HG03460 (cell line): ENCODE measurements around the gene DHRS7.
A peak's percentile ranks its signal among the peaks of the same experiment; 100 is the strongest.
"Not testable (repeated sequence)": the region's sequence is repeated elsewhere in the genome, so short reads cannot be mapped to it uniquely, and the experiment has no call there.

Source experiments
- ATAC-seq: cut with Tn5 transposase; IDR thresholded peaks from one replicate; pipeline ENCODE4 v1.9.1; 2021; ENCODE audit not compliant: unreplicated experiment

The DHRS7 gene

GRCh38 chr14:60151715-60152114 lies 13.5 kb downstream of the DHRS7 start:
- ATAC-seq: peak; percentile 79

- no peak for ATAC-seq
Observed at GRCh38 chr14:60134702-60135101, 30.5 kb downstream of the DHRS7 start.

GRCh38 chr14:60133487-60133886 lies 31.7 kb downstream of the DHRS7 start:
- no peak for ATAC-seq

GRCh38 chr14:60125918-60126317 lies 39.3 kb downstream of the DHRS7 start:
- no peak for ATAC-seq

- no peak for ATAC-seq
Observed at GRCh38 chr14:60116181-60116580, 49.0 kb downstream of the DHRS7 start.

- ATAC-seq: no peak
Observed at GRCh38 chr14:60114881-60115280, 50.3 kb downstream of the DHRS7 start.

- no peak for ATAC-seq
Observed at GRCh38 chr14:60111732-60112131, 53.5 kb downstream of the DHRS7 start.

- ATAC-seq: no peak
Observed at GRCh38 chr14:60107477-60107876, 57.7 kb downstream of the DHRS7 start.

- ATAC-seq: no peak
Observed at GRCh38 chr14:60106339-60106738, 58.9 kb downstream of the DHRS7 start.

GRCh38 chr14:60102389-60102788 lies 62.8 kb downstream of the DHRS7 start:
- no peak for ATAC-seq

- no peak for ATAC-seq
Observed at GRCh38 chr14:60101786-60102185, 63.4 kb downstream of the DHRS7 start.

GRCh38 chr14:60099855-60100254 lies 65.3 kb downstream of the DHRS7 start:
- ATAC-seq: not testable (repeated sequence)

GRCh38 chr14:60097974-60098373 lies 67.2 kb downstream of the DHRS7 start:
- ATAC-seq: no peak

GRCh38 chr14:60095781-60096450 lies 69.3 kb downstream of the DHRS7 start:
- no peak for ATAC-seq

- no peak for ATAC-seq
Observed at GRCh38 chr14:60095231-60095630, 70.0 kb downstream of the DHRS7 start.

GRCh38 chr14:60094306-60094897 lies 70.8 kb downstream of the DHRS7 start:
- ATAC-seq: no peak
